Activated naive CD4-positive, alpha-beta T cell treated with anti-CD3 and anti-CD28 coated beads, Interleukin-2, amount 50 U/mL, for 72 hours (primary cell): ENCODE data around the gene CDYL2. TPM values are rescaled to one million over a fixed set of nuclear protein-coding genes. Genes with fewer than 3 reads are reported as not detected.
A peak's percentile ranks its signal among the peaks of the same experiment; 100 is the strongest.
"Not testable (repeated sequence)": the region's sequence is repeated elsewhere in the genome, so short reads cannot be mapped to it uniquely, and the experiment has no call there.

Source experiments
- ATAC-seq, 2 donors: fragments of 150-1000 bp; cut with Tn5 transposase; 2 replicates each; pipeline ENCODE4 v1.10.0; 2021; ENCODE audit warnings: mild to moderate bottlenecking in 2 of 2, moderate library complexity in 2 of 2
- DNase-seq, 2 donors: peaks; one replicate each; pipeline ENCODE4 v3.0.0; 2021 to 2022; ENCODE audit warnings: low spot score in 2 of 2
- H3K27ac Mint-ChIP-seq, 2 donors: one replicate each; pipeline ENCODE4 v1.8.0; 2022; ENCODE audit warnings: mild to moderate bottlenecking in 2 of 2, mixed read lengths in 2 of 2
- H3K36me3 Mint-ChIP-seq, 2 donors: one replicate each; pipeline ENCODE4 v1.8.0; 2022; ENCODE audit warnings: mixed read lengths in 2 of 2
- H3K9me3 Mint-ChIP-seq, 2 donors: one replicate each; pipeline ENCODE4 v1.8.0; 2022; ENCODE audit warnings: mixed read lengths in 2 of 2
- total RNA-seq, 2 donors: library from RNA; stranded (reverse); gene quantifications; one replicate each; pipeline ENCODE4 v1.2.3, GENCODE V29; 2022

The CDYL2 gene
- total RNA-seq, 2 donors from 2014 or later: 10.8 to 42.4 TPM

DNA sequence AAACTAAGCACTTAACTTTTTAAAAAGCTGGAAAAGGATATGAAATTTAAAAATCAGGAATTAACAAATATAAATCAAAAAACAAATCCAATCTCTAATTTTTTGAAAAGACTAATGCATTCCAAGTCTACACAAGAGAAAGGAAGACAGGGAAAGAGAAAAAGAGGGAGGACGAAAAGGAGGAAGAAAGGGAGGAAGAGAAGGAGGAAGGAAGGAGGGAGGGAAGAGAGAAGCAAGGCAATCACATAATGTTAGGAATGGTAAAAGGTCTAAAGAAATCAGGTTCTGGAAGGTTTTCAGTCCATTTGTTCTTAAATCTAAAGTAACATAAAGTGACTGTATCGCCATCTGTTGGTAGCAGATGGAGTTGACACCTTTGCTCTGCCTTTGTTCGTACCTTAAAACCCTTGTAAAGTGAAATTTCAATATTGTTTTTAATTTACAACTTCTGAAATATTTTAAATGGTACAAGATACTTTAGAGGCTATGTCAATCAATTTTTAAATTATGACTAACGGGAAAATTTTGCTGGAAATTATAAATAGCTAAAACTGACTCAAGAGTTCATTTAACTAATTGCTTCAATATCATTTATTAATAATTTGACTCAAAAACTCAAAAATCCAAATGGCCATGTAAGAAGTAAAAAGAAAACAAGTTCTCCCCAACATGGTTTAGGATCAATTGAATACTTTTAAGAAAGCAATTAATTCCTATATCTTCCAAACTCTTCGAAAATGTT lies 20.4 kb upstream of the CDYL2 start:
- H3K9me3 Mint-ChIP-seq: no peaks in the 10 kb centered on the region
- no peak for ATAC-seq
- H3K36me3 Mint-ChIP-seq: no peaks in the 10 kb centered on the region
- no peak for DNase-seq
- no peak overlapping the region for H3K27ac Mint-ChIP-seq

DNA sequence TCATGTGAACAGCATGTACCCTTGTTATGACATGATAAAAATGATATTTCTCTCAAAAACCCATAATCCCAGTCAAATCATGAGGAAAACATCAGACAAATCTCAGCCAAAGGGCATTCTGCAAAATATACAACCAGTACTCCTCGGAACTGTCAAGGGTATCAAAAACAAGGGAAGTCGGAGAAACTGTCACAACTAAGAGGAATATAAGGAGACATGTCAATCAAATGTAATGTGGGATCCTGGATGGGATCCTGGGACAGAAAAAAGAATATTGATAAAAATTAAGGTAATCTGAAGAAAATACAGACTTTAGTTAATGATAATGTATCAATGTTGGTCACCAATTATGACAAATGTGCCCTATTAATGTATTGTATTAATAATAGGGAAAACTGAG lies 15.6 kb upstream of the CDYL2 start:
- Mint-ChIP-seq H3K36me3 (no peaks in the 10 kb centered on the region), H3K9me3 (no peaks in the 10 kb centered on the region), H3K27ac (no peak overlapping the region)
- no peak for ATAC-seq
- DNase-seq: no peak

DNA sequence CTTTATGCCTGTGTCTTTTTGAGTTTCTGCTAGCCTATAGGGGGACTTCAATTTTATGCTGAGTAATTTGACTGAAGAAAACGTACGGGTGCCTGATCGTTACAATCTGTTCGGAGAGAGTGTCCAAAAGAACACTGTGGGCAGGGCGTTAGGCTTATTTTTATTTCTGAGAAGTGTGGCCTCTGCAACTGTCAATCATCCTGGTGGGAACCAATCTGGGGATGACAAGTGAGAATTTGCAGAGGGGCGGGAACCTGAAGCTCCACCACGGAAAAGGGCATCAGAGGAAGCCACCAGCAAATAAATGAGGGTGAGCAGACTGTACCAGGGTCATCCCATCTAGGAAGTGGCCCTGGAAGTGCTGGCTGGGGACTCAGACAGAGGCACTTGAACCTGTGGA lies 12.0 kb upstream of the CDYL2 start:
- no peak for DNase-seq
- ATAC-seq: no peak
- Mint-ChIP-seq H3K9me3 (peaks cover 0 to 14% of the 10 kb centered on the region in 2 donors), H3K27ac (no peak overlapping the region), H3K36me3 (no peaks in the 10 kb centered on the region)

DNA sequence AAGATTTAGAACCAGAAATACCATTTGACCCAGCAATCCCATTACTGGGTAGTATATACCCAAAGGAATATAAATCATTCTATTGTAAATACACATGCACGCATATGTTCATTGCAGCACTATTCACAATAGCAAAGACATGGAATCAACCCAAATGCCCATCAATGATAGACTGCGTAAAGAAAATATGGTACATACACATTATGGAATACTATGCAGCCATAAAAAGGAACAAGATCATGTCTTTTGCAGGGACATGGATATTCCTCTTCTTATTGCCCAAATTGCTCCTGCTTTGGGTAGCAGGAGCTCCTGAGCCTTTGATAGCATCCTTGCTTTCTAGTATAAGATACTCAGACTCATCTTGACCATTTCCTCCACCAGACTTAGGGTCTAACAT lies 10.9 kb upstream of the CDYL2 start:
- not testable (repeated sequence) for H3K36me3 Mint-ChIP-seq

DNA sequence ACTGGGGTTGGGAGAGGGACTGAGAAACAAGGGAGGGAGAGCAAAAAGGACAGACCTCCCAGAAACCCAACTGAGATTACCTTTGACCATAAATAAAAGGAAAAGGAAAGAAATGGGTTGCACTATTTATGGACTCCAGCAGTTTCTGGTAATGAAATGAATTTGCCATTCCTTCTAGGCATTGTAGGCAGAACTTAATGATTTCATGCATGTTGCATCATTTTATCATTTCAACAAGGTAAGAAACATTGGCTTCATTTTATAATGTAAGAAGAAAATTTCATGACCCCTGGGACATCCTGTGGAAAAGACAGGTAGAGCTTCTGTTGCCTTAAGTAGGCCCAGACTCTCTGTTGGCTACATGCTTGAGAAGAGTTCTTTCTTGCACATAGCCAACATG lies 8.2 kb upstream of the CDYL2 start:
- Mint-ChIP-seq H3K27ac (peak overlapping the region in 1 of 2 donors; percentile 26), H3K36me3 (peaks cover 0 to 2% of the 10 kb centered on the region in 2 donors), H3K9me3 (peaks cover 0 to 16% of the 10 kb centered on the region in 2 donors)
- ATAC-seq (no peak), DNase-seq (no peak)

More for the DNA sequence above, 10.9 kb upstream of the CDYL2 start:
- H3K27ac Mint-ChIP-seq, ATAC-seq, DNase-seq: not testable (repeated sequence)
- H3K9me3 Mint-ChIP-seq: peaks cover 0 to 14% of the 10 kb centered on the region in 2 donors

DNA sequence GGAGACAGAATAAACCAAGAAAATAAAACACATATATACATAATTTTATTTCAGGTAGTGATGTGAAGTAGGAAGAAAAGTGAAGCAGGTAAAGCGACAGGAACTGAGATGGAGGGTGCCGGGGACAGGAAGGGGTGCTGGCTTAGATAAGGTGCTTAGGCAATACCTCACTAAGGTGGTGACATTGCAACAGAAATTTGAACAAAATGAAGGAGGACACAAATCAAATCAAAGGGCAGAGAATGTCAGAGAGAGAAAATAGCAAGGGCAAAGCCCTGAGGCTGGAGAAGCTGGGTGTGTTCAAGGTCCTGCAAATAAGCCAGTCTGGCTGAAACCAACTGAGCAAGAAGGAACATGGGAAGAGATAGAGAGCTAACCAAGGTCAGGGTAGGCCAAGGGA lies 5.0 kb upstream of the CDYL2 start:
- no peak for ATAC-seq
- no peak overlapping the region for H3K27ac Mint-ChIP-seq
- H3K9me3 Mint-ChIP-seq: peaks cover 4 to 25% of the 10 kb centered on the region in 2 donors
- DNase-seq: no peak
- H3K36me3 Mint-ChIP-seq: peaks cover 0 to 7% of the 10 kb centered on the region in 2 donors

DNA sequence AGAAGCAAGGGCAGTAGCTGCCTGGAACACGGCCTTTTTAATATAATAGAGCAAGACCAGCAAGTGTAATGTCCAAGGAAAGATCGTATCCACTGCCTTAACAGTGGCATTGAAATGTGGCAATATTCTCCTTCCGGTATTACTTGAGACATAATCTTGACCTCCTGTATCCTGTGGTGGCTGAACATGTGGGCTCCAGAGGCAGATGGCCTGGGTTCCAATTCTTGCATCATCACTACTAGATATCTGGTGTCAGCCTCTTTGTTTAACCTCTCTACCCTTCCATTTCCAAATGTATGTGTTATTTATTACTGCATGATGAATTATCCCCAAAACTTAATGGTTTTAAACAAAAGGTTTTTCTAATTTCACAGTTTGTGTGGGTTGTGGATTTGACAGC lies 3.5 kb upstream of the CDYL2 start:
- no peak for DNase-seq
- peaks cover 4 to 24% of the 10 kb centered on the region in 2 donors for H3K9me3 Mint-ChIP-seq
- ATAC-seq: no peak
- peaks cover 0 to 8% of the 10 kb centered on the region in 2 donors for H3K36me3 Mint-ChIP-seq
- no peak overlapping the region for H3K27ac Mint-ChIP-seq

DNA sequence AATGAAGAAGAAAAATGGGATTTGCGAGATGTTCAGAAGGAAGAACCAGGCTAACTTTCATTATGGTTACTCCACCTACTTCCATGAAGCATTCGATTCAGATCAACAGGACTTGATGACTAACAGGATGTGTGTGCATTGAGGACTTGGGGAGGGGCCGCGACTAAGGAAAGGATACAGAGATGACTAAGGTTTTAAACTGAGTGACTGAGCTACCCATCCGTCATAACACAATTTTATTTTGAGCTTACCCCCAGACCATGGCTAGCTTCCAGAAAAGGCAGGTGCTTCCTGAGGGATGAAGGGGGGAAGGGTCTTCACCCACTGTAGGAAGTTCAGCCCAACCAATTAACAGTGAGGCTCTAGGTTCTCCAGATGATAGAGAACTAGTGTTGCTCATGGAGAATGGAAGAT lies 2.5 kb upstream of the CDYL2 start:
- Mint-ChIP-seq H3K27ac (peak overlapping the region; percentile 36 to 92), H3K36me3 (peaks cover 0 to 15% of the 10 kb centered on the region in 2 donors), H3K9me3 (peaks cover 4 to 14% of the 10 kb centered on the region in 2 donors)
- DNase-seq: peak; percentile 63 to 64
- ATAC-seq: peak; percentile 86 to 88

DNA sequence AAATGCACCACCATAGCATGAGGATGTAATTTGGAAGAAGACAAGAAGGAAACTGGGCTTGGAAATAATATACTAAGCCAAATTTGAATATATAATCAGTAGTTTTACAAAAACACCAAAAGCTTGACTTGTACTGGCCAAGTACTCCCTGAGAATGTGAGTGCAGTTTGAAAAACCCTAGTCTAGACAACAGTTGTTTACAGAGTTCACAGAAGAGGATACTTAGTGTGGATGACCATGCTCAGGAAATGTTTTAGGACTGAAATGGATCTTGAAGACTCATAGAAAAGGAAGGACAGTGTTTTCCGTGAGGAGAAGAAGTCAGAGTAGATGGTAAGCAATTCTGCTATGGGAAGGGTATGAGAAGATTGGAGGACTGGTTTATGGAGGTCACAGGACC lies 1.9 kb upstream of the CDYL2 start:
- H3K9me3 Mint-ChIP-seq: peaks cover 4 to 10% of the 10 kb centered on the region in 2 donors
- ATAC-seq (no peak), DNase-seq (no peak)

DNA sequence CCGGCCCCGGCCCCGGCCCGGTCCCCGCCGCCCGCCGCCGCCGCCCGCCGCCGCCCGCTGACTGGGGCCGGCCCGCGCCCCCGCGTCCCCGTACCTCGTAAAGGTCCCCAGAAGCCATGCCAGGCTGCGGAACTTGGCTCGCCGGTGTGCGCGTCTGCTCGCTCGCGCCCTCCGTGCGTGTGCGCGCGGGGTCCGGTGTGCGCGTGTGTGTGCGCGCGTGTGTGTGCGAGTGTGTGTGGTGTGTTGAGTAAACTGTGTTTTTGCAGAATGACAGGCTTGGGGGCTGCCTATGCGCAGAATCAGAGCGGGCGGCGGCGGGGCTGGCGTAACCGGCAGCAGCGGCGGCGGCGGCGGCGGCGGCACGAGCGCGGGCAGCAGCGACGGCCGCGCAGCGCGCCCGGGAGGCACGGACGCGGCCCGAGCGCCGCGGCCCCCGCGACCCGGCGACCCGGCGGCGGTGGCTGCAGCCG lies 307 bp downstream of the CDYL2 start:
- Mint-ChIP-seq H3K27ac (peak overlapping the region; percentile 61 to 89), H3K9me3 (peaks cover 4 to 10% of the 10 kb centered on the region in 2 donors), H3K36me3 (peaks cover 0 to 15% of the 10 kb centered on the region in 2 donors)

More for the DNA sequence above, 1.9 kb upstream of the CDYL2 start:
- Mint-ChIP-seq H3K27ac (peak overlapping the region; percentile 36 to 92), H3K36me3 (peaks cover 0 to 15% of the 10 kb centered on the region in 2 donors)

DNA sequence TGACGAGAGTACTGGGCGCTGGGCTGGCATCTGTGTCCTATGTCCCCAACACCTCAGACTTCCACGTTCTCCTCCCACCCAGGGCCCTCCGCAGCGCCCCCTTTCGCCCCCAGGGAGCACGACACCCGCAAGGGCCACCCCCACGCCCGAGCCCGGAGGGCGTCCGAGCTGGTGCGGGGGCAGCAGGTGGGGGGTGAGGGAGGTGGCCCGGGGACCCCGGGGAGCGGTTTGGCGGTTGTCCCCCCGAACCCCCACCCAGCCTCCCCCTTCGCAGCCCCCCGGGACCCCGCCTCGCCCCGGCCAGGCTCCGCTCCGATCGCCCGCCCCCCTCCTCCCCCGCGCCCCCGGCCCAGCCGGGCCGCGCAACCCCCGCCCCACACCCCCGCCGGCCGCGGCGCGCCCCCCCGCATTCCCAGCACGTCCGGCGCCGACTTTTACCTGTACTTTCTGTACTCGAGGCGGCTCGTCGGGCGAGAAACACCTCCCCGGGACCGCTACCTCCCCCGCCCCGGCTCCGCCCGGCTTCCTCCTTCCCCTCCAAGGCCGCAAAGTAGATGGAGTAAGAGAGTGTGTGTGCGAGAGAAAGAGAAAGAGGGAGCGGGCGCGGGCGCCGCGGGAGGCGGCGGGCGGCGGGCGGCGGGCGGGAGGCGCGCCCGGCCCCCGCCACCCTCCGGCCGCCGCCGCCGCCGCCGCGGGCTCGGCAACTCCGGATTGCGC lies 901 bp downstream of the CDYL2 start:
- ATAC-seq: peak; percentile 6 to 30
- peak overlapping the region; percentile 61 to 94 for H3K27ac Mint-ChIP-seq

More for the DNA sequence above, 307 bp downstream of the CDYL2 start:
- DNase-seq (peak in 1 of 2 donors; percentile 60), ATAC-seq (peak; percentile 46 to 48)

DNA sequence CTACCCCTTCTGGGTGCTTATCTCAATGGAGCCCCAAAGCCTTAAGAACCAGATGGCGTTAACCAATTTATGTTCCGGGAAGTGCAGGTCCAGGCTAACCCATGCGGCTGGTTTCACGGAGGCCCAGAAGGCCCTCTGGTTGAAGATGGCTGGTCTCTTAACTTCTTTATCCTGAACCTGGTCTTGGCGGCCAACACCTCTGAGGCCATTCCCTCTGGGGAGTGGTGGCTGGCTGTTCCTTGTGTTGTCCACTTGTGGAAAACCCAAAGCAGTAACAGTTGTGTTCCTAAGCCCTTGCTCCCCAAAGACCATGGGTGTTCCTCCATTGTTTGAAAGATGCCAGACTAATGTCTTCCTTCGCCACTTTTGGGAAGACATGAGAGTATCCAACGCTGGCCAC lies 1.5 kb downstream of the CDYL2 start:
- DNase-seq (no peak), ATAC-seq (no peak)
- Mint-ChIP-seq H3K36me3 (peaks cover 0 to 15% of the 10 kb centered on the region in 2 donors), H3K9me3 (peaks cover 4 to 11% of the 10 kb centered on the region in 2 donors), H3K27ac (peak overlapping the region in 1 of 2 donors; percentile 63)

More for the DNA sequence above, 901 bp downstream of the CDYL2 start:
- peaks cover 0 to 15% of the 10 kb centered on the region in 2 donors for H3K36me3 Mint-ChIP-seq
- H3K9me3 Mint-ChIP-seq: peaks cover 4 to 10% of the 10 kb centered on the region in 2 donors
- peak in 1 of 2 donors; percentile 64 for DNase-seq

DNA sequence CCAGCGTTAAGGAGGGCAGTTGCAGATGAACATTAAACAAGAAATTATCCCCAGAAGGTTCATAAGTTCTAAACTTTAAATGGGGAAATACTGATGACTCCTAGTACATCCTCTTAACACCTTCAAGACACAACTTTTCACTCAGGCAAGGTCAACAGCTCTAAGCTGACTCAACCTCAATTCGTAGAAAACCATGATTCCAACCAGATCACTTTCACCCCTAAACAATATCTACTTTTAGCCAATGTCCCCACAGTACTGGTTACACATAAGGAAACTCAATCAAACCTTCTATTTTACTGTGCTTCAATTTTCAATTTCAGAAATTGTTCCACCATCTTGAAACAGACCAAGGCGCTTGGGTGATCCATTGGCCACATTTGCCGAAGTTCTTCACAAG lies 2.3 kb downstream of the CDYL2 start:
- H3K36me3 Mint-ChIP-seq: peaks cover 0 to 14% of the 10 kb centered on the region in 2 donors
- peaks cover 4 to 11% of the 10 kb centered on the region in 2 donors for H3K9me3 Mint-ChIP-seq
- H3K27ac Mint-ChIP-seq: peak overlapping the region; percentile 5 to 61
- peak; percentile 22 to 53 for ATAC-seq
- no peak for DNase-seq

DNA sequence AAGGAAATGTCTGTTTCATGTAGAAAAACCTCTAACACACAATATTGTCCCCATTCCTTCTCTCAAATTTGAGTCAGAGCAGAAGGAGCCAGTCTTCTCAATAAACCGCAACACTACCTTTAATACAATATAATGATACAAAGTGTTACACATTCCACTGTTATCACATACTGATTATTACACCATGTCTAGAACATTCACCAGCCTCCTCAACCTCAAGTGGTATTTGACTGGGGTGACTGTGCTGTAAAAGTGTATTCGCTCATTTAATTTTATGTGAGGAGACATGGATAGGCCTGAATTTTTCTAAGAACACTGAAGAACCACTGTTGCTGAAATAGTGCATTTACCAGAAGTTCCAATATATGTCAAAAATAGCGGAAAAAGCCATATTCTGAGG lies 10.3 kb downstream of the CDYL2 start:
- Mint-ChIP-seq H3K9me3 (peaks cover 5 to 26% of the 10 kb centered on the region in 2 donors), H3K36me3 (peaks cover 0 to 14% of the 10 kb centered on the region in 2 donors), H3K27ac (no peak overlapping the region)
- ATAC-seq: no peak
- no peak for DNase-seq

DNA sequence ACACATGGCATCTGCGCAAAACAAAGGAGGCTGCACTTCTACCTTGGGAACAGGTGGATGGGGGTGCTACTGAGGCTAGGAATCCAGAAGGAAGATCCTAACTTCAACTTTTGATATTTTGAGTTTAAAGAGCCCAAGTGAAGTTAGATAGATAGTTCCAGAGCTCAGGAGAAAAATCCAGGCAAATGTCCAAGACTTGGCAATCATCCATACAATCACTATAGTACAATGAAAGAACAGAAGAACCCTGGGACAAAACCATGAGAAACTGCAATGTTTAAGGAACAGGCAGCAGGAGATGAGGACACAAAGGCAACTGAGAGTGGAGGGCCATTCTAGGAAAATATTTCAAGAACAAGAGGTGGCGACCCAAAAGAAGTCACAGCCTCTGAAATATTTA lies 12.4 kb downstream of the CDYL2 start:
- DNase-seq (no peak), ATAC-seq (no peak)
- Mint-ChIP-seq H3K27ac (no peak overlapping the region), H3K36me3 (peaks cover 0 to 8% of the 10 kb centered on the region in 2 donors), H3K9me3 (peaks cover 5 to 22% of the 10 kb centered on the region in 2 donors)

DNA sequence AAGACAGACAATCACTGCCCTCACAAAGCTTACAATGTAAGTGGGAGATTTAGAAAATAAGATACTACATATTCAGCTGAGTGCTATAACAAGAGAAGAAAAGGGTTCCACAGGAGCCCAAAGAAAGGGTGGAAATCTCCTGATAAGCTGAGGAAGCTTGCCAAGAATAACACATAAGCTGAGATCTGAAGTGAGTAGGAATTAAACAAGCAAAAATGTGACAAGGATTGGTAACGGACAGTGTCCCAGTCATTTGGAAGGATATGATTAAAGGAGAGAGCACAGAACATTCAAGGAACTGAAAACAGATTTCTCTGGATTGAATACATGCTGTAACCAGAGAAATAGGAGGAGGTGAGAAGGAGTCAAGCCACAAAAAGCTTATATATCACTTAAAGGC lies 13.0 kb downstream of the CDYL2 start:
- peaks cover 2 to 4% of the 10 kb centered on the region in 2 donors for H3K36me3 Mint-ChIP-seq
- no peak for DNase-seq
- peaks cover 0 to 15% of the 10 kb centered on the region in 2 donors for H3K9me3 Mint-ChIP-seq
- no peak overlapping the region for H3K27ac Mint-ChIP-seq
- ATAC-seq: no peak

DNA sequence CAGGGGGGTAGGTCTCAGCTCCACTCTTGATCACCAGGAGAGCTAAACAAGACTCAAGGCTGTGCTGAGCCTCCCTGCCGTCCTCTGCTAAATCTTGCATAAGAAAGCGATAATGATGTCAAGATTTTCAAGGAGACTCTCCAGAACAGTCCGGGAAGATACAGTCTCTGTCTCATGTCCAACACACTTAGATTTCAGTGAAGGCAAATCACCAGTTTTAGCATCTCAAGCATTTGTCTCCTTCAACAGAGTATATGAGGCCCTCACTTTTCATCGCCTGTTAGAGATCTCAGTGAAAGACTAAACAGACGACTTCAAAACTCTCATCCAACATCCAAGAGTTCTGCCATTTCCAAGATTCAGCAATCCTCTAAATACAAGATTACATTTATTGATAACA lies 13.6 kb downstream of the CDYL2 start:
- no peak for ATAC-seq
- H3K36me3 Mint-ChIP-seq: peaks cover 9% of the 10 kb centered on the region in 2 donors
- H3K27ac Mint-ChIP-seq: no peak overlapping the region
- DNase-seq: no peak
- H3K9me3 Mint-ChIP-seq: peaks cover 0 to 17% of the 10 kb centered on the region in 2 donors
